BLaER1 (cell line): ENCODE data around the gene CA11.

Source experiments
- H3K27ac ChIP-seq: shearing (Covaris generic); formaldehyde crosslinking; 2 replicates; pipeline ENCODE4 v1.8.1; 2022
- H3K27me3 ChIP-seq: shearing (Covaris generic); formaldehyde crosslinking; 2 replicates; pipeline ENCODE4 v1.8.1; 2022
- H3K36me3 ChIP-seq: shearing (Covaris generic); formaldehyde crosslinking; 2 replicates; pipeline ENCODE4 v1.8.1; 2022
- H3K4me1 ChIP-seq: shearing (Covaris generic); formaldehyde crosslinking; 2 replicates; pipeline ENCODE4 v1.8.1; 2022
- H3K4me2 ChIP-seq: shearing (Covaris generic); formaldehyde crosslinking; 2 replicates; pipeline ENCODE4 v1.8.1; 2022
- H3K4me3 ChIP-seq: shearing (Covaris generic); formaldehyde crosslinking; 2 replicates; pipeline ENCODE4 v1.8.1; 2022
- H3K9ac ChIP-seq: shearing (Covaris generic); formaldehyde crosslinking; 2 replicates; pipeline ENCODE4 v1.8.1; 2022
- H3K9me3 ChIP-seq: shearing (Covaris generic); formaldehyde crosslinking; 2 replicates; pipeline ENCODE4 v1.8.1; 2022
- H4K20me1 ChIP-seq: shearing (Covaris generic); formaldehyde crosslinking; 2 replicates; pipeline ENCODE4 v1.8.1; 2022
- Cebpa-rat ChIP-seq: shearing (Covaris generic); IDR thresholded peaks from 2 replicates; pipeline ENCODE4 v1.8.1; 2022

CA11 gene

GRCh38 chr19:48678201-48678600, 32.2 kb upstream of the CA11 start:
- H3K27ac ChIP-seq: no peak overlapping the region
- H3K9ac ChIP-seq: no peak overlapping the region
- 0 out of 2 replicates have a peak overlapping the region, but pooled peaks have one; percentile 1 for H3K4me2 ChIP-seq
- H3K4me3 ChIP-seq: no peak overlapping the region
- no peaks in the 10 kb centered on the region for H3K36me3 ChIP-seq
- H4K20me1 ChIP-seq: no peaks in the 10 kb centered on the region
- TF ChIP-seq Cebpa-rat: no peak
- H3K9me3 ChIP-seq: no peaks in the 10 kb centered on the region
- no peaks in the 10 kb centered on the region for H3K27me3 ChIP-seq
- peaks cover 74% of the 10 kb centered on the region for H3K4me1 ChIP-seq

- Histone ChIP-seq H3K27me3 (no peaks in the 10 kb centered on the region), H3K9me3 (no peaks in the 10 kb centered on the region), H3K4me1 (peaks cover 66% of the 10 kb centered on the region), H3K4me3 (no peak overlapping the region), H3K9ac (no peak overlapping the region), H3K27ac (no peak overlapping the region), H3K36me3 (no peaks in the 10 kb centered on the region), H3K4me2 (no peak overlapping the region), H4K20me1 (no peaks in the 10 kb centered on the region)
- no peak for TF ChIP-seq Cebpa-rat
These were observed 30.9 kb upstream of the CA11 start for GRCh38 chr19:48676887-48677286.

GRCh38 chr19:48676487-48676886, 30.5 kb upstream of the CA11 start:
- Histone ChIP-seq H3K4me2 (no peak overlapping the region), H3K9me3 (no peaks in the 10 kb centered on the region), H3K4me3 (no peak overlapping the region), H3K9ac (no peak overlapping the region), H3K36me3 (no peaks in the 10 kb centered on the region), H4K20me1 (no peaks in the 10 kb centered on the region), H3K27me3 (no peaks in the 10 kb centered on the region), H3K4me1 (peaks cover 64% of the 10 kb centered on the region), H3K27ac (no peak overlapping the region)
- TF ChIP-seq Cebpa-rat: no peak

GRCh38 chr19:48674921-48675824, 29.2 kb upstream of the CA11 start:
- Histone ChIP-seq H4K20me1 (no peaks in the 10 kb centered on the region), H3K4me1 (peaks cover 51% of the 10 kb centered on the region), H3K27me3 (no peaks in the 10 kb centered on the region), H3K9me3 (no peaks in the 10 kb centered on the region), H3K27ac (0 out of 2 replicates have a peak overlapping the region, but pooled peaks have one; percentile 41), H3K9ac (peak overlapping the region; percentile 42; the same call in 1 of the 2 replicates), H3K4me2 (peak overlapping the region; percentile 38), H3K36me3 (no peaks in the 10 kb centered on the region), H3K4me3 (no peak overlapping the region)
- TF ChIP-seq Cebpa-rat: no peak

GRCh38 chr19:48674216-48674809, 28.3 kb upstream of the CA11 start:
- H3K9ac ChIP-seq: 0 out of 2 replicates have a peak overlapping the region, but pooled peaks have one; percentile 5

GRCh38 chr19:48673436-48674100, 27.6 kb upstream of the CA11 start:
- peaks cover 35% of the 10 kb centered on the region for H3K4me1 ChIP-seq
- no peak for TF ChIP-seq Cebpa-rat
- no peaks in the 10 kb centered on the region for H3K36me3 ChIP-seq
- H3K27me3 ChIP-seq: no peaks in the 10 kb centered on the region
- 0 out of 2 replicates have a peak overlapping the region, but pooled peaks have one; percentile 5 for H3K9ac ChIP-seq
- no peak overlapping the region for H3K4me3 ChIP-seq
- H3K9me3 ChIP-seq: no peaks in the 10 kb centered on the region
- no peak overlapping the region for H3K27ac ChIP-seq
- H3K4me2 ChIP-seq: no peak overlapping the region
- H4K20me1 ChIP-seq: no peaks in the 10 kb centered on the region

More at GRCh38 chr19:48674216-48674809, 28.3 kb upstream of the CA11 start:
- no peaks in the 10 kb centered on the region for H3K9me3 ChIP-seq
- no peaks in the 10 kb centered on the region for H3K36me3 ChIP-seq
- no peaks in the 10 kb centered on the region for H4K20me1 ChIP-seq
- peaks cover 42% of the 10 kb centered on the region for H3K4me1 ChIP-seq
- H3K4me2 ChIP-seq: peak overlapping the region; percentile 38; the same call in 1 of the 2 replicates
- H3K4me3 ChIP-seq: no peak overlapping the region
- TF ChIP-seq Cebpa-rat: no peak
- H3K27me3 ChIP-seq: no peaks in the 10 kb centered on the region
- 0 out of 2 replicates have a peak overlapping the region, but pooled peaks have one; percentile 14 for H3K27ac ChIP-seq

- no peak for TF ChIP-seq Cebpa-rat
- H3K4me3 ChIP-seq: no peak within 1 kb of the TSS
These were observed 27.0 kb upstream of the CA11 start, which contains the start of gene NTN5 for GRCh38 chr19:48672994-48673393. NTN5 (minus strand) TSS chr19:48673017; CDS start chr19:48670986, 2,031 bp downstream.

GRCh38 chr19:48671446-48671995, 25.5 kb upstream of the CA11 start:
- H3K4me2 ChIP-seq: peak overlapping the region; percentile 9; the same call in 1 of the 2 replicates
- no peak overlapping the region for H3K4me3 ChIP-seq
- H4K20me1 ChIP-seq: no peaks in the 10 kb centered on the region
- H3K9ac ChIP-seq: no peak overlapping the region
- H3K27ac ChIP-seq: no peak overlapping the region
- H3K9me3 ChIP-seq: no peaks in the 10 kb centered on the region
- H3K4me1 ChIP-seq: peaks cover 25% of the 10 kb centered on the region
- H3K36me3 ChIP-seq: no peaks in the 10 kb centered on the region
- no peaks in the 10 kb centered on the region for H3K27me3 ChIP-seq
- no peak for TF ChIP-seq Cebpa-rat

More at GRCh38 chr19:48672994-48673393, 27.0 kb upstream of the CA11 start, which contains the start of gene NTN5:
- Histone ChIP-seq H3K36me3 (no peaks in the 10 kb centered on the region), H4K20me1 (no peaks in the 10 kb centered on the region), H3K9ac (0 out of 2 replicates have a peak within 1 kb of the TSS, but pooled peaks have one; percentile 5), H3K27ac (0 out of 2 replicates have a peak within 1 kb of the TSS, but pooled peaks have one; percentile 4), H3K27me3 (no peaks in the 10 kb centered on the region), H3K4me2 (peak within 1 kb of the TSS; percentile 9; the same call in 1 of the 2 replicates), H3K4me1 (peaks cover 29% of the 10 kb centered on the region), H3K9me3 (no peaks in the 10 kb centered on the region)

- Histone ChIP-seq H3K9me3 (no peaks in the 10 kb centered on the region), H3K27ac (peak overlapping the region; percentile 35; the same call in 1 of the 2 replicates), H3K4me2 (no peak overlapping the region), H3K4me3 (no peak overlapping the region), H3K36me3 (no peaks in the 10 kb centered on the region), H3K9ac (no peak overlapping the region), H3K27me3 (no peaks in the 10 kb centered on the region), H4K20me1 (no peaks in the 10 kb centered on the region), H3K4me1 (peaks cover 23% of the 10 kb centered on the region)
- no peak for TF ChIP-seq Cebpa-rat
These were observed 24.9 kb upstream of the CA11 start for GRCh38 chr19:48670699-48671445.
